ENCODE results near the gene ZNF319. TPM values are rescaled to one million over a fixed set of nuclear protein-coding genes. Genes with fewer than 3 reads are reported as not detected.

ZNF319 gene
- total RNA-seq, 1 donor from 2014 or later = 14.9 TPM

- no peak for DNase-seq (ENCODE audit: low spot score, unreplicated experiment)
- Mint-ChIP-seq H3K4me3 (ENCODE audit: low read depth) (no peak overlapping the region), H3K4me1 (ENCODE audit: low read depth) (peaks cover 4% of the 10 kb centered on the region), H3K27me3 (no peaks in the 10 kb centered on the region), H3K36me3 (ENCODE audit: insufficient read depth) (no peaks in the 10 kb centered on the region), H3K9me3 (ENCODE audit: low read depth) (no peaks in the 10 kb centered on the region), H3K27ac (no peak overlapping the region)
- no peak for TF ChIP-seq CTCF (IDR thresholded peaks at IDR 0.05; ENCODE audit: unreplicated experiment)
Observed at GRCh38 chr16:58016840-58017446, 16.5 kb upstream of the ZNF319 start.

DNA sequence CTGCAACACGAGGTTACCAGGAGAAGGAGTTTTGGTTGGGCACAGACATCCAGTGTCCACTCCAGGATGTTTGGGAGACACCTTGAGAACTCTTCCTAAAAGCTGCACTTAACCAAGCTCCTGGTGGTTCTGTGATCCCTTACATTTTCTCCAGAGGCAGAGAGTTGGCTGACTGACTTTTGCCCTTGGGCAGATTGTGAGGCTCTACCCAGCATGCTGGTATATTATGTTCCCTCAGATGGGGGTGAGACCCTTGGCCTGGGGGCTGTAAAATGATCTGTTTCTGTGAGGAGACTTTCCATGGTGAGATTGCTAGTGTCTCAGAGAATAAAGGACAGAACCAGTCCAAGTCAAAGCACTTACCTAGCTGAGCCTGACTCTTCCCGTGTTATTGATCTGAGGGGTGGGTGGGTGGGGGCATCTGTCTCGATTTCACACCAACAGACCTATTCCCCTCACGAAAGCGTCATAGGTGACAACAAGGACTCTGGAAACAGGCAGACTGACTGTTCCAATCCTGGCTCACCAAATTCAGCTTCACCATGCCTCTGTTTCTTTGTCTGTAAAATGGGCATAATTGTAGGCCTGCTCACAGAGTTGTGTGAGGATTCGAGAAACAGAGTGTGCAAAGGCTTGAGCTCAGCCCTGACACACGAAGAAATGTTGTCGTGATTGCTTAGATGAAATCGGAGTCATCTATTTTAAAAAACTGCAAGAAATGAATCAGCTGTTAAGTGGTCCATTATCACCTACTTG is 12.9 kb upstream of the ZNF319 start:
- H3K4me1 Mint-ChIP-seq (ENCODE audit: low read depth) = peaks cover 4% of the 10 kb centered on the region
- no peak for TF ChIP-seq CTCF (IDR thresholded peaks at IDR 0.05; ENCODE audit: unreplicated experiment)
- no peaks in the 10 kb centered on the region for H3K9me3 Mint-ChIP-seq (ENCODE audit: low read depth)
- H3K27me3 Mint-ChIP-seq = no peaks in the 10 kb centered on the region
- no peak overlapping the region for H3K27ac Mint-ChIP-seq
- peaks cover 10% of the 10 kb centered on the region for H3K36me3 Mint-ChIP-seq (ENCODE audit: insufficient read depth)
- no peak overlapping the region for H3K4me3 Mint-ChIP-seq (ENCODE audit: low read depth)
- DNase-seq (ENCODE audit: low spot score, unreplicated experiment) = no peak

GRCh38 chr16:58012481-58012880 is 12.0 kb upstream of the ZNF319 start:
- DNase-seq (ENCODE audit: low spot score, unreplicated experiment) = no peak
- H3K27me3 Mint-ChIP-seq = no peaks in the 10 kb centered on the region
- peaks cover 14% of the 10 kb centered on the region for H3K36me3 Mint-ChIP-seq (ENCODE audit: insufficient read depth)
- no peak overlapping the region for H3K4me3 Mint-ChIP-seq (ENCODE audit: low read depth)
- H3K27ac Mint-ChIP-seq = no peak overlapping the region
- peaks cover 4% of the 10 kb centered on the region for H3K4me1 Mint-ChIP-seq (ENCODE audit: low read depth)
- TF ChIP-seq CTCF (IDR thresholded peaks at IDR 0.05; ENCODE audit: unreplicated experiment) = no peak
- H3K9me3 Mint-ChIP-seq (ENCODE audit: low read depth) = no peaks in the 10 kb centered on the region

GRCh38 chr16:58011652-58012051 is 11.2 kb upstream of the ZNF319 start:
- Mint-ChIP-seq H3K36me3 (ENCODE audit: insufficient read depth) (peaks cover 19% of the 10 kb centered on the region), H3K4me1 (ENCODE audit: low read depth) (peaks cover 4% of the 10 kb centered on the region), H3K4me3 (ENCODE audit: low read depth) (no peak overlapping the region), H3K27ac (no peak overlapping the region), H3K9me3 (ENCODE audit: low read depth) (peaks cover 6% of the 10 kb centered on the region), H3K27me3 (no peaks in the 10 kb centered on the region)
- no peak for DNase-seq (ENCODE audit: low spot score, unreplicated experiment)
- no peak for TF ChIP-seq CTCF (IDR thresholded peaks at IDR 0.05; ENCODE audit: unreplicated experiment)

- Mint-ChIP-seq H3K36me3 (ENCODE audit: insufficient read depth) (peaks cover 24% of the 10 kb centered on the region), H3K27me3 (no peaks in the 10 kb centered on the region), H3K4me1 (ENCODE audit: low read depth) (peaks cover 4% of the 10 kb centered on the region), H3K9me3 (ENCODE audit: low read depth) (peaks cover 6% of the 10 kb centered on the region), H3K27ac (no peak overlapping the region), H3K4me3 (ENCODE audit: low read depth) (no peak overlapping the region)
- DNase-seq (ENCODE audit: low spot score, unreplicated experiment) = no peak
- no peak for TF ChIP-seq CTCF (IDR thresholded peaks at IDR 0.05; ENCODE audit: unreplicated experiment)
Observed at GRCh38 chr16:58010886-58011285, 10.4 kb upstream of the ZNF319 start.
